GM12878 (cell line): Measurements from ENCODE around the gene TPCN2.

Source experiments
- CHD1 ChIP-seq: IDR thresholded peaks from 2 replicates; pipeline ENCODE4 v1.6.1; 2012; ENCODE audit warnings: low read depth, low read length, improper control_type of control experiment
- KDM1A ChIP-seq: fragments of 200-600 bp; sonication (generic); IDR thresholded peaks from 2 replicates; pipeline ENCODE4 v1.6.1; 2016; ENCODE audit warnings: borderline replicate concordance

DNA sequence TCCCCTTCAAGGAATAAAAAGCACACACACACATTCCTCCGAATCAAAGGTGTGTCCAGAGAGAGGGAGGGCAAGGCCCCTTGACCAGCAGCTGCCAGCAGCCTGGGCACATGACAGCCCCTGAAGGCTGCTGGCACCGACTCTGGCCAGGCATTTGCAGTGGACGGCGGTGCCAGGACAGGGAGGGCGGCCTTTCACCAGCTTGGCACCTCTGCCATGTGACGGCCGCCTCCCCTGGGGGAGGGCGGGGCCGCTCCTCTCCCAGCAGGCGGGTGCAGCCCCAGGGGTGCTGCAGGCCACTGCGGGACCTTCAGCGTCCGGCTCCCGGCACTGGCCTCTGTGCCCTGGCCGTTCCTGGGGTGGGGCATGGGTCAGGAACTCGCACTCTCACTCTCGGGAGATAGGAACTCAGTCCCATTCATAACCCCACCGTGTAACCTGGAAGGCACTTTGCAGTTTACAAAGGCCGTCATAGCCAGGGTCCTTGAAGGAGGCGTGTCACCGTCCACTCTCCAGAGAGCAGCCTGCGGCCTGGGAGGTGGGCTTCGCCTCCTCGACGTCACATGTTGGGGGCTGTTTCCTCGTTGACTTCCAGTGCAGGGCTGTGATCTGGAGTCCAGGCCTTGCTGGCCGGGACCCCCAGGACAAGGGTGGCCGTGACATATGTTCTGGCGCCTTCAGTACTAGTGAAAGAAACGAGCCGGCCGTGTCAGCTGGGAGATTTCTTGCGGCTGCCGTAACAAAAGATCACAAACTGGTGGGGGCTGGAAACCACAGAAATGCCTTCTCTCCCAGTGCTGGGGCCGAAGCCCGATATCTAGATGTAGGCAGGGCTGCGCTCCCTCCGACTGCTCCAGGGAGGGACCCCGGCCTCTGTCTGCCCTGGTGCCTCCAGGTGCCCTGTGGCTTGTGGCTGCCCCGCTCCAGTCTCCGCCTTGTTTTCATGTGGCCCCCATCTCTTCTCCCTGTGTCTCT is 67.1 kb downstream of the TPCN2 start:
- no peak for TF ChIP-seq KDM1A
- TF ChIP-seq CHD1 = no peak
